ENCODE data around the gene FREY1.

GRCh38 chr11:45909594-45910475 is 2.8 kb upstream of the FREY1 start:
- TF ChIP-seq RAD21 (IDR thresholded peaks at IDR 0.05; ENCODE audit: low read length) = no peak
- TF ChIP-seq CEBPB (IDR thresholded peaks at IDR 0.05; ENCODE audit: low read depth, low read length) = no peak
- TF ChIP-seq POLR2A (IDR thresholded peaks at IDR 0.05; ENCODE audit: low read depth, low read length) = no peak
- TF ChIP-seq NFE2L2 (IDR thresholded peaks at IDR 0.05; ENCODE audit: low read depth, low read length) = no peak
- TF ChIP-seq CTCF (conservative IDR thresholded peaks at IDR 0.05; ENCODE audit: low read depth, low read length) = no peak
- no peak for TF ChIP-seq RFX5 (IDR thresholded peaks at IDR 0.05; ENCODE audit: low read depth, low read length)
- TF ChIP-seq RCOR1 (IDR thresholded peaks at IDR 0.05; ENCODE audit: insufficient replicate concordance, low read length) = no peak
- no peak for TF ChIP-seq MXI1 (IDR thresholded peaks at IDR 0.05; ENCODE audit: borderline replicate concordance, low read depth, low read length)
- TF ChIP-seq ELK1 (IDR thresholded peaks at IDR 0.05; ENCODE audit: borderline replicate concordance, low read depth, low read length) = no peak
- no peak for TF ChIP-seq USF2 (IDR thresholded peaks at IDR 0.05; ENCODE audit: low read depth, low read length)
- no peak for TF ChIP-seq SMC3 (IDR thresholded peaks at IDR 0.05; ENCODE audit: low read depth, low read length)
- no peak for TF ChIP-seq CHD1 (IDR thresholded peaks at IDR 0.05; ENCODE audit: low read depth, low read length)
- no peak for TF ChIP-seq BHLHE40 (IDR thresholded peaks at IDR 0.05; ENCODE audit: low read depth, low read length)
- TF ChIP-seq FOS (IDR thresholded peaks at IDR 0.05; ENCODE audit: low read depth, low read length) = no peak
